Neuronal stem cell (in vitro differentiated cells): ENCODE data around the gene SPDYE6.

Experiments
- DNase-seq: peaks from one replicate; pipeline ENCODE4 v3.0.0-alpha.2; 2013; ENCODE audit warnings: low spot score
- H2AFZ ChIP-seq: one replicate; pipeline ENCODE4 v1.6.1; 2013; ENCODE audit warnings: mild to moderate bottlenecking, low read length, inconsistent platforms
- H2AK5ac ChIP-seq: 2 replicates; pipeline ENCODE4 v1.6.1; 2013; ENCODE audit warnings: low read depth, mild to moderate bottlenecking, inconsistent platforms, low read length, moderate library complexity, mixed read lengths
- H2BK120ac ChIP-seq: 2 replicates; pipeline ENCODE4 v1.6.1; 2013; ENCODE audit warnings: low read depth, mild to moderate bottlenecking, inconsistent platforms, low read length, moderate library complexity, mixed read lengths
- H2BK12ac ChIP-seq: one replicate; pipeline ENCODE4 v1.6.1; 2013; ENCODE audit warnings: low read length, inconsistent platforms
- H2BK15ac ChIP-seq: 2 replicates; pipeline ENCODE4 v1.6.1; 2013; ENCODE audit warnings: mild to moderate bottlenecking, low read length, inconsistent platforms, mixed read lengths
- H2BK5ac ChIP-seq: one replicate; pipeline ENCODE4 v1.6.1; 2013; ENCODE audit warnings: inconsistent platforms, mild to moderate bottlenecking, low read length, moderate library complexity
- H3K14ac ChIP-seq: one replicate; pipeline ENCODE4 v1.6.1; 2013; ENCODE audit warnings: low read length, inconsistent platforms
- H3K18ac ChIP-seq: 2 replicates; pipeline ENCODE4 v1.6.1; 2013; ENCODE audit warnings: low read length, inconsistent platforms
- H3K23ac ChIP-seq: 2 replicates; pipeline ENCODE4 v1.6.1; 2013; ENCODE audit warnings: low read depth, mild to moderate bottlenecking, mixed read lengths, low read length, inconsistent platforms; ENCODE audit not compliant: poor library complexity
- H3K27ac ChIP-seq: replicated peaks from 3 replicates; pipeline ENCODE4 v1.5.1; 2013; ENCODE audit warnings: low read length, inconsistent platforms
- H3K27me3 ChIP-seq, 3 experiments: 2 replicates each; pipeline ENCODE4 v1.6.1; 2013; ENCODE audit warnings: low read length in 3 of 3, mild to moderate bottlenecking in 2 of 3, inconsistent platforms in 1 of 3, low read depth in 1 of 3, mixed read lengths in 1 of 3, moderate library complexity in 1 of 3; ENCODE audit not compliant: control insufficient read depth in 3 of 3, insufficient read depth in 3 of 3
- H3K36me3 ChIP-seq, 2 donors: replicated peaks in 1 of 2; 2 replicates each; pipeline ENCODE4 v1.6.1; 2013; ENCODE audit warnings: low read length in 2 of 2; ENCODE audit not compliant: control insufficient read depth in 2 of 2, insufficient read depth in 2 of 2
- H3K4ac ChIP-seq: 2 replicates; pipeline ENCODE4 v1.6.1; 2013; ENCODE audit warnings: inconsistent platforms, mild to moderate bottlenecking, low read length, moderate library complexity
- H3K4me1 ChIP-seq, 2 donors: 1 replicate in 1 of 2; 2 replicates in 1 of 2; pipeline ENCODE4 v1.6.1; 2013; ENCODE audit warnings: low read length in 2 of 2, low read depth in 1 of 2; ENCODE audit not compliant: control insufficient read depth in 2 of 2, insufficient read depth in 1 of 2
- H3K4me2 ChIP-seq: one replicate; pipeline ENCODE4 v1.6.1; 2013; ENCODE audit warnings: mild to moderate bottlenecking, low read length, inconsistent platforms; ENCODE audit not compliant: insufficient read depth, poor library complexity, severe bottlenecking
- H3K4me3 ChIP-seq, 2 donors: 2 replicates each; pipeline ENCODE4 v1.5.1; 2013; ENCODE audit warnings: low read length in 2 of 2, mild to moderate bottlenecking in 2 of 2, inconsistent platforms in 1 of 2, moderate library complexity in 1 of 2
- H3K79me1 ChIP-seq: one replicate; pipeline ENCODE4 v1.6.1; 2013; ENCODE audit warnings: low read depth, mild to moderate bottlenecking, inconsistent platforms, low read length, moderate library complexity
- H3K9ac ChIP-seq: one replicate; pipeline ENCODE4 v1.6.1; 2013; ENCODE audit warnings: mild to moderate bottlenecking, low read depth, low read length, inconsistent platforms; ENCODE audit not compliant: poor library complexity
- H3K9me3 ChIP-seq, 2 donors: replicated peaks in 1 of 2; 2 replicates each; pipeline versions ENCODE3 to v1.6.1; 2013; ENCODE audit warnings: low read length in 2 of 2, mild to moderate bottlenecking in 2 of 2, inconsistent platforms in 1 of 2, low read depth in 1 of 2, mixed read lengths in 1 of 2, moderate library complexity in 1 of 2; ENCODE audit not compliant: control insufficient read depth in 2 of 2, insufficient read depth in 1 of 2
- H4K8ac ChIP-seq: one replicate; pipeline ENCODE4 v1.6.1; 2013; ENCODE audit warnings: low read depth, mild to moderate bottlenecking, inconsistent platforms, low read length, moderate library complexity
- H4K91ac ChIP-seq: one replicate; pipeline ENCODE4 v1.6.1; 2013; ENCODE audit warnings: low read length, low read depth, mild to moderate bottlenecking, inconsistent platforms; ENCODE audit not compliant: poor library complexity
- WGBS, 2 donors: extraction: QIAGEN DNeasy Blood & Tissue Kit; methylation state at CpG; one replicate each; pipeline ENCODE4 v1.1.7; 2013; ENCODE audit warnings: missing lambda C conversion rate in 2 of 2, mixed read lengths in 1 of 2; ENCODE audit not compliant: insufficient read length in 2 of 2, insufficient replicate concordance in 1 of 2; ENCODE audit errors: extremely low coverage in 2 of 2; 5-methylcytosine and 5-hydroxymethylcytosine counted together

SPDYE6 gene

DNA sequence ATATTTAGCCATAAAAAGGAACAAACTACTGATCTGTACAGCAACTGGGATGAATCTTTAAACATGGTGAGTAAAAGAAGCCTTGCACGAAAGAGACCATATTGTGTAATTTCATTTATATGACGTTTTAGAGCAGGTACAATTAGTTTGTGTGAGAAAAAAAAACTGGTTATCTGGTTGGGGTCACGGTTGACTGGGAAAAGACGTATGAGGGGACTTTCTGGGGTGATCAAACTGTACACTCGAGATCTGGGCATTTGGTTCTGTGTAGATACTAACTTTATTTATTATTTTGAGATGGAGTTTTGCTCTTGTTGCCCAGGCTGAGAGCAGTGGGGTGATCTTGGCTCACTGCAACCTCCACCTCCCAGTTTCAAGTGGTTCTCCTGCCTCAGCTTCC is 44.1 kb upstream of the SPDYE6 start:
- H3K4me2 ChIP-seq: no peak overlapping the region
- no peak overlapping the region for H3K18ac ChIP-seq
- peaks cover 20 to 73% of the 10 kb centered on the region in 2 donors for H3K36me3 ChIP-seq
- no peak overlapping the region for H4K91ac ChIP-seq
- no peak overlapping the region for H3K27ac ChIP-seq
- H2BK12ac ChIP-seq: no peak overlapping the region
- H2BK15ac ChIP-seq: no peak overlapping the region
- H3K9ac ChIP-seq: no peak overlapping the region
- H3K4me1 ChIP-seq: peaks cover 5% of the 10 kb centered on the region in 2 donors
- no peak overlapping the region for H3K4me3 ChIP-seq
- H2BK5ac ChIP-seq: no peak overlapping the region
- DNase-seq: no peak
- H2AFZ ChIP-seq: no peak overlapping the region
- peaks cover 5% of the 10 kb centered on the region for H3K79me1 ChIP-seq
- no peaks in the 10 kb centered on the region for H3K9me3 ChIP-seq
- H3K27me3 ChIP-seq: no peaks in the 10 kb centered on the region
- H2AK5ac ChIP-seq: no peak overlapping the region
- no peak overlapping the region for H3K14ac ChIP-seq
- H2BK120ac ChIP-seq: no peak overlapping the region
- WGBS, 2 donors: no CpG with 5 or more reads among the region's 5 CpGs
- H3K4ac ChIP-seq: no peak overlapping the region
- H3K23ac ChIP-seq: no peak overlapping the region
- H4K8ac ChIP-seq: no peak overlapping the region

DNA sequence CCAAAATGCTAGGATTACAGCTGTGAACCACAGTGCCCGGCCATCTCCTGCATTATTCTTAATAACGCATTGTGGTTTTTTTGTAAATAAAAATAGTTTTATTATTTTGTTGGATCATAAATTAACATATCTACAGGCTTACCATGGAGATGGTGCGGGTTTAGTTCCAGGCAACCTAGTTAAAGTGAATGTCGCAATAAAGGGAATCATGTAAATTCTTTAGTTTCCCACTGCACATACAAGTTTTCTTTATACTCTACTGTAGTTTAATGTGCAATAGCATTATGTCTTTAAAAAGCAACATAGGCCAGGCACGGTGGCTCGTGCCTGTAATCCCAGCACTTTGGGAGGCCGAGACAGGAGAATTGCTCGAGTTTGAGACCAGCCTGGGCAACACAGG is 42.3 kb upstream of the SPDYE6 start:
- Histone ChIP-seq H3K4me1 (peaks cover 5% of the 10 kb centered on the region in 2 donors), H2BK120ac (no peak overlapping the region), H2BK15ac (no peak overlapping the region), H2BK12ac (no peak overlapping the region), H2AK5ac (no peak overlapping the region), H2BK5ac (no peak overlapping the region), H4K91ac (no peak overlapping the region), H3K9ac (no peak overlapping the region), H3K4ac (no peak overlapping the region), H3K36me3 (peaks cover 15 to 66% of the 10 kb centered on the region in 2 donors), H4K8ac (no peak overlapping the region), H3K79me1 (peaks cover 5% of the 10 kb centered on the region), H3K27me3 (no peaks in the 10 kb centered on the region), H3K9me3 (no peaks in the 10 kb centered on the region), H3K4me2 (no peak overlapping the region), H2AFZ (no peak overlapping the region), H3K14ac (no peak overlapping the region), H3K27ac (no peak overlapping the region), H3K4me3 (no peak overlapping the region), H3K18ac (no peak overlapping the region), H3K23ac (no peak overlapping the region)
- no CpG with 5 or more reads among the region's 8 CpGs for WGBS, 2 donors
- DNase-seq: no peak

DNA sequence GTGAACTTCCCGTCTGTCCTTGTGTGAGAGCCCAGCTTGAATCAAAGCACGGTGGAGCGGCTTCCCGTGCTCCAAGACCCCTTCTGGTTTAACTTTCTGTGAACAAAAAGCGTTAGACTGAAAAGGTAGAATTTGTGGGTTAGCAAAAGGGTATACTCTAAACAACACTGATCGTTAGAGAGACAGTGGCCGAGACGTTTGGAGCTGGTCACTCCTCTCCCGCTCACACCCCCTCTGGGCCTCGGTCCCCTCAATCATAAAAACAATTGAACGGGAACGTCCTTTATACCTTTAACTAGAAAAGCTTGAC is 40.4 kb upstream of the SPDYE6 start:
- H3K9me3 ChIP-seq: no peaks in the 10 kb centered on the region
- peaks cover 12 to 63% of the 10 kb centered on the region in 2 donors for H3K36me3 ChIP-seq
- H3K4ac ChIP-seq: no peak overlapping the region
- H3K79me1 ChIP-seq: peaks cover 4% of the 10 kb centered on the region
- peak overlapping the region; percentile 62 to 90 for H3K4me3 ChIP-seq
- peak overlapping the region; percentile 83 for H3K23ac ChIP-seq
- no peaks in the 10 kb centered on the region for H3K27me3 ChIP-seq
- H2BK12ac ChIP-seq: no peak overlapping the region
- no peak overlapping the region for H2BK120ac ChIP-seq
- peak overlapping the region; percentile 8 for H2BK5ac ChIP-seq
- peak overlapping the region; percentile 84 for H2AFZ ChIP-seq
- H4K91ac ChIP-seq: no peak overlapping the region
- peak overlapping the region; percentile 72 for H3K27ac ChIP-seq
- peaks cover 5% of the 10 kb centered on the region in 2 donors for H3K4me1 ChIP-seq
- no peak for DNase-seq
- H4K8ac ChIP-seq: no peak overlapping the region
- peak overlapping the region; percentile 88 for H3K9ac ChIP-seq
- H3K14ac ChIP-seq: no peak overlapping the region
- H3K4me2 ChIP-seq: peak overlapping the region; percentile 79
- peak overlapping the region; percentile 82 for H3K18ac ChIP-seq
- WGBS, 2 donors: no CpG with 5 or more reads among the region's 12 CpGs
- H2AK5ac ChIP-seq: no peak overlapping the region
- no peak overlapping the region for H2BK15ac ChIP-seq

DNA sequence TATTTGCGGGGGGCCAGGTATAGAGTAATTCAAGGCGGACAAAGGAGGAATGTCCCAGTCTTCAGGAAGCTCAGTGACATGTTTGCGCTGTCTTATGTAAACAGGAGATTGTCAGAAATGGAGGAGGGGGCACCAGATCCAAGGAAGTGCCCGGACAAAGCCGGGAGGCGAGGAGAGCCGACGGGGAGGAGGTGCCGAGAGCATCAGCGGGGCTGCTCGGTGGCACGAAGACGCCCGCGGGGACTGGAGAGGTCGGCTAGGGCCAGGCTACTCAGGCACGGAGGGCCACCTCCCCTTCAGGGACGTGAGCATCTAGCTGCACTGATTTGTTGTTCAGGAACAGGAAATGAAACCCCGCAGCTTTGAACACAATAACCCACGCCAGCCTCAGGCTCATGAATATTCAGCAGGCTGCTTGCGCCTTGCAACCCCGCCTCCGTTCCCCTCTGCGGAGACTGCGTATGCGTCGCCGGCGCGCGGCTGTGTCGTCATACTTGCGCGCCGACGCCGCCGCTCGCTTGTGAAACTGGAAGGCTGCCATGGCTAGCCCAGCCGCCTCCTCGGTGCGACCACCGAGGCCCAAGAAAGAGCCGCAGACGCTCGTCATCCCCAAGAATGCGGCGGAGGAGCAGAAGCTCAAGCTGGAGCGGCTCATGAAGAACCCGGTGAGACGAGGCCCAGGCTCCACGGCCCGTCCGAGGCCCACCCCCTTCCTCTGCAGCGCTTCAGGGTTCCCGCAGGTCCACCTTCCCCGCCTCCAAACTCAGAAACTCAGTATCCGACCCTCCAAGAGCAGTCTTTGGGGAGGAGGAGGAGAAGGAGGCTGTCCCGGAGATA is 39.8 kb upstream of the SPDYE6 start, which contains the start of gene PRKRIP1:
PRKRIP1 (plus strand) TSS at position 491 of the 837 bp plus-strand sequence; CDS start at position 540, 49 bp downstream.
- Histone ChIP-seq H2BK120ac (no peak within 1 kb of the TSS), H3K27ac (peak within 1 kb of the TSS; percentile 93), H4K8ac (no peak within 1 kb of the TSS), H3K4me2 (peak within 1 kb of the TSS; percentile 79), H2BK12ac (no peak within 1 kb of the TSS), H3K18ac (peak within 1 kb of the TSS; percentile 82), H2AFZ (peak within 1 kb of the TSS; percentile 87), H3K4me1 (peaks cover 5% of the 10 kb centered on the region in 2 donors), H3K9me3 (no peaks in the 10 kb centered on the region), H3K14ac (no peak within 1 kb of the TSS), H3K79me1 (peaks cover 4% of the 10 kb centered on the region), H3K4ac (peak within 1 kb of the TSS; percentile 20), H3K36me3 (peaks cover 12 to 63% of the 10 kb centered on the region in 2 donors), H3K27me3 (no peaks in the 10 kb centered on the region), H3K23ac (peak within 1 kb of the TSS; percentile 83), H3K4me3 (peak within 1 kb of the TSS; percentile 62 to 90), H2BK5ac (peak within 1 kb of the TSS; percentile 8), H4K91ac (no peak within 1 kb of the TSS), H2BK15ac (no peak within 1 kb of the TSS), H3K9ac (peak within 1 kb of the TSS; percentile 88), H2AK5ac (no peak within 1 kb of the TSS)
- DNase-seq: peak; percentile 95
- no CpG with 5 or more reads among the region's 59 CpGs for WGBS, 2 donors
